ENCODE measurements around the gene ANKRD44.

Gene ANKRD44

DNA sequence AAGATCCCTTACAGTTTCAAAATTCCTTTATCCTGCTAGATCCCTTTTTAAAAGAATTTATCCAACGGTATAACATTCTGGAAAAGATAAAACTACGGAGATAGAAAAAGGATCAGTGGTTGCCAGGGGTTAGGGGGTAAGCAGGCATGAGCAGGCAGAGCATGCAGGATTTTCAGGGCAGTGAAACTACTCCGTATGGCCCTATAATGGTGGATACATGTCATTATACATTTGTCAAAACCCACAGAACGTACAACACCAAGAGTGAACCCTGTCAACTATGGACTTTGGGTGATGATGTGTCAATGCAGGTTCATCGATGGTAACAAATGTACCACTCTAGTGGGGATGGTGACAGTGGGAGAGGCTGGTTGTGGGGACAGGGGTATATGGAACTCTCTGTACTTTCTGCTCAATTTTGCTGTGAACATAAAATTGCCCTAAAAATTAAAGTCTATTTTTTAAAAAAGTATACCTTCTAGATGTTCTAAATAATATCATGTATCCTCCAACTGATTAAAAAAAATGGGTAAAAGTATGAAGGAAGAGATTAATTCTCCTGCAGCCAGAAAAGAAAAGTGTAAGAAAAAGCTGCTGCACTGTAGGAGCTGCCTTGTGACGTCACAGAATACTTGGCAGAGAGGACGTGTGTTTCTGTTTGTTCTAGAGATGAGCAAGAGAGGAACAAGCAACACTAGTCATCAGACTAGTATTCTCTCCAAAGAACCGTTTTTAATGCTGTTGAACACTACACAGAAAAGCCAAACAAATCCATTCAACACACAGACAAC is 23.6 kb downstream of the ANKRD44 start:
- peak; percentile 87 for DNase-seq (ENCODE audit: low spot score)

DNA sequence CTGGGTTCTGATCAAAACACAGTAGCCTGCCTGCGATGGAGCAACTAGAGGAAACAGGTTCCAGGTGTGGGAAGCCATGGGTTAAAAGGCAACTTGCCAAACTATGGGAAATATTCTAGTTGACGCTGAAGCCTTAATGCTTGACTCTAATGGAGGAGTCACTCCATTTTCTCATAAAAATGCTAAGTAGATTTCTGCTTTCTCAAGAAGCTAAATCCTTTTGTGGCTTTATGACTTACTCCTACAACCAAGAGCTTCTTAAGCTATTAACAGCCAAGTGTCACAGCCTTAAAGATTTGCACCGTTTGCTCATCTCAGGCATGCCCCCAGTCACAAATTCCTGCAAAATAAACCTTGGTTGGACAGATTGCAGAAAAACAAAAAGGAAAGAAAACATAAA is 25.2 kb downstream of the ANKRD44 start:
- no peak for DNase-seq (ENCODE audit: low spot score)

DNA sequence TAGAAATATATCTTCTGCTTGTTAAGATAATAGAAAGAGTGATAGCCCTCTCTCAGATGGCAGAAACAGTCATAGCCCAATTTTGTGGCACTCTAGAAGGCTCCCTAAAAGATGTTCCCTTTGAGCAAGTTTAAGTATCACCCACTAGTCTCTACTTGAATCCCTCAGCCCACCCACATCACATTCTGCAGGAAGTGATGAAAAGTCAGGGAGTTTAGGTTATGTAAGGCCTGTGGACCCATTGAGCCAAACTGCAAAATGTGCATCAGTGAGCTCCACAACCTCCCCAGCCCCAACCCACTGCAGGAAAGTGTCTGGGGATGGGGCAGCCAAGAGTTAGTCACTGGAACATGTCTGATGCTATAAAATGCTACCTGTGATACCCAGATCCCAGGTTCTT is 25.6 kb downstream of the ANKRD44 start:
- DNase-seq (ENCODE audit: low spot score) = no peak

DNA sequence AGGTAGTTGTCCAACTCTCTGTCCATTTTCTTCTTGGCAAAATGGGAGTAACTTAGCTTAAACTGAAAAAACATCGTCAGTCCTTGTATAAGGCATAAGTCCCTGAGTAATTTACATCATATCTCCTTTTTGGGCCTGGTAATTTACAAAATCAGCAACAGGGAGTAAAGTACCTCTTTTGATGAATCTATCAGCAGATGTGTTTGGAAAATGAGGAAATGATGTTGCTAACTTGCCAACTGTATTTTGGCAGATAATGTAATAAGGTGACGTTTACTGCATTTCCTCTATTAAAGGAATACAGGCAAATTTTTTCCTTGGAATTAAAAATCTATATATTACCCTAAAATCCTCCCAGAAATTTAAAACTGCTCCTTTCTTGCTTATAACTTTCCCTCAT is 29.2 kb downstream of the ANKRD44 start:
- no peak for DNase-seq (ENCODE audit: low spot score)

DNA sequence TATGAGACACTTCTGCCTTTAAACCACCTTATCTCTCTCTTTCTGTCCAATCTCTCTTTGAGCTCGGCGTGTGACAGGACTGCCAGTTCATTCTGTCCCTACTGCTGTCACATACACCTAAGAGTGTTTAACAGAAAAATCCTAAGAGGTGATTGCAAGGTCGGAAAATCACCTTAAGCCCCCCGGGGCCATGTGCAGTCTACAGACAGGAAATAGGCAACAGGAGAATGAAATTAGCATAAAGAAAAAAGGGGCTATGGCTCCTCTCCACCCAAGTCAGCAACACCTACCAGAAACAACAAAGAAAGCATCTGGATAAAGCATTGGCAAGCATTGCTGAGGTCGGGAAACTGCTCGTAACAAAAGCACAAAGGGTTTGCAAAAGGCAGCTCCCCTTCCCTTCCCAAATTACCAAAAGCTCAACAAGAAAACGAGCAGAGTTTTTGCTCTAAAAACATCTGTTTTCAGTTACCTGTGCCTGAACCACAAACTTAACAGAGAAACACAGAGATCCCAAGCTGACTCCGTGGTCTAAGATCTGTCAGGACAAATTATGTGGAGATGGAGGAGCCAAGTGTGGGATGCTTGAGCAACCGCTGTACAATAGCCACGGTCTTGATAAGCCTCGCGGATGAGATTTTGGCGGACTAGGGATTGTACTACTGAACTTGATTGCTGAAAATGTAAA is 30.4 kb downstream of the ANKRD44 start:
- DNase-seq (ENCODE audit: low spot score) = no peak

DNA sequence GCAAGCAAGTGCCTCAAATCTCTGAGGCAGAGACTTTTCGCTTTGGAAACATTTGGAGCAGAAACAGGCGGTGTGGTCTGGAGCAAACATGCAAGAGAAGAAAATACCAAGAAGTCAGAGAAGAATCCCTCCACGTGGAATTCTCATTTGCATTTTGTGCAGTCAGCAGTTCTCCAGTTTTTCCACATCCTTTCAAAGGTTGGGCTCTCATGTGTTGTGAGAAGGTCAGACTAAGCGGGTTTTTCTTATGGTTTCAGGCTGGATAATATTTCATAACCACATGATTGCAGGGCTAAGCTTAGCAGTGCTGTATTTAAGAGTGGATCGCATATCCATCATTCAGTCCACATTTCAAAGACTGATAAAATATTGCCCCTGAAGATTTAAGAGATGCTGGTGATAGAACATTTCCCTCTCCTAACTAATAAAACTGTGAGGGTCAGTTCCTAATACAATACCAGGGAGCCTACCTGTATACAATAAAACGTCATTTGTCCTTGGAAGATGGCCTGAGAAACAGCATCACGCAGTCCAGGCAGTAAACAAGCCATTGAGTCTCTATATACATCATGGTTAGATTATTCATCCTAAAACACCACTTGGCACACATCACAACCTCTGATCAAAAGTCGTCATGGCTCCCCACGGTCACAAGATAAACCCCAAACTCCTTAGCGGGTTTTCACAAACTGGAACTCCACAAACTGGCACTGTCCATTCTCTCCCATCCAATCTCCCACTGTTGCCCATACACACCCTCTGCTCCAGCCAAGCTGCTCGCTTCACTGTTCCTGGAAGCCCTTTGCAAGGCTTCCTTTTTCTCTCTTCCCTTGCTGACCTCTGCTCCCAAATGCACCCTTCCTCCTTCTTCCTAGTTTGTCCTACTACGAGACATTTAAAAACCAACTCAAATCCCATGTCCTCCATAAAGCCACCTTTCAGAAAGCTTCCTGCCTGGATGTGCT is 31.5 kb downstream of the ANKRD44 start:
- no peak for DNase-seq (ENCODE audit: low spot score)

DNA sequence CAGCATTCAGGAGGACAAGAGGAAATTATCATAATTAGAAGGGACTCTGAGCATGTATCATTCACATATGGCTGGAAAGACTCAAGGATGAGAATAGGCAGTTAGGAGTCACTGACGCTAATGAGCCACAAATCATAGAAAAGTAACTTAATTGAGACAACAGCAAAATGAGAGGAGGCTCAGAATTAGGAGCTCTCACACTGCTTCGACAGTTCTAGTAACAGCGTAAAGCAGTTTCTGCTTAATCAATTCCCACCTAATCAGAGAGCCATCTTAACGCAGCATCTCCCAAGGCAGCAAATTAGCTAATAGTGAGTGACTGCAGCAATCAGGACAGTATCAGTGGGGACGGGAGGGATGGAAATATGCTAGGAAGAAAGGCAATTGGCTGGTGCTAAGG is 32.8 kb downstream of the ANKRD44 start:
- DNase-seq (ENCODE audit: low spot score) = no peak

DNA sequence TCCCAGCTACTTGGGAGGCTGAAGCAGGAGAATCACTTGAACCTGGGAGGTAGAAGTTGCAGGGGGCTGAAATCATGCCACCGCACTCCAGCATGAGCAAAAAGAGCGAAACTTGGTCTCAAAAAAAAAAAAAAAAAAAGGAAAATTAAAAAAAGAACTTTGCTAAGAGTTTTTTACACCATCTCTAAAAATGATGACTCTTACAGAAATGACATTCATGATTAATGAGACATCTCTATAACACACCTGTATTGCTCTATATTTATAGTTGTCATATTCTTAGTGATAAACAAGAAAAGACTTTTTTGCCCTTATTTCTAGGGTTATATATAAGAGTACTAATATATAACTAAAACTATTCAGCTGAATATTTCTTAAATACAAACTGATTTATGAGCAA is 34.4 kb downstream of the ANKRD44 start:
- no peak for DNase-seq (ENCODE audit: low spot score)

DNA sequence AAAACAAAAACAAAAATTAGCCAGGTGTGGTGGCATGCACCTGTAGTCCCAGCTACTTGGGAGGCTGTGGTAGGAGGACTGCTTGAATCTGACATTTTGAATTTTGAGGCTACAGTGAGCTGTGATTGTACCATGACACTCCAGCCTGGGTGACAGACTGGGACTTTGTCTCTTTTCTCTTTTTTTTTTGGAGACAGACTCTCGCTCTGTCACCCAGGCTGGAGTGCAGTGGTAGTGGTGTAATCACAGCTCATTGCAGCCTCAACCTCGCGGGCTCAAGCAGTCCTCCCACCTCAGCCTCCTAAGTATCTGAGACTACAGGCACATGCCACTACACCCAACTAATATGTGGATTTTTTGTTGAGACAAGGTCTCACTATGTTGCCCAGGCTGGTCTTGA is 35.6 kb downstream of the ANKRD44 start:
- DNase-seq (ENCODE audit: low spot score) = no peak

DNA sequence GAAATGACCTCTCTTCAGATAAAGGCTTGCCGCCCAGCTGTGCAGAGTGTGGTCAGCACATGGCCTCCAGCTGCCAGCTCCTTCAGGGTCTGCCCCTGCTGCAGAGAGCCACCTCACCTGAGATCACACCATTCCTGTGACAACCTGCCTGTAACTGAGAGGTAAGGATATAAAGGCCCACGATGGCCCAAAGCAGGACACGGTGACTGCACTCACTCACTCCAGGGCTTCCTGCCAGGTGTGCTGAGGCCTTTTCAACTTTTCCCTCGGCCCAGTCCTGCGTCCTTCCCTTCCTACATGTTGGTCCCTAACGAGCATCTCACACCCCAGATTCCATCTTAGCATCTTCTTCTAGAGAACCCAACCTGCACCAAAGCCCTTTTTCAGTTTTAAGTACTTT is 36.2 kb downstream of the ANKRD44 start:
- DNase-seq (ENCODE audit: low spot score) = no peak

DNA sequence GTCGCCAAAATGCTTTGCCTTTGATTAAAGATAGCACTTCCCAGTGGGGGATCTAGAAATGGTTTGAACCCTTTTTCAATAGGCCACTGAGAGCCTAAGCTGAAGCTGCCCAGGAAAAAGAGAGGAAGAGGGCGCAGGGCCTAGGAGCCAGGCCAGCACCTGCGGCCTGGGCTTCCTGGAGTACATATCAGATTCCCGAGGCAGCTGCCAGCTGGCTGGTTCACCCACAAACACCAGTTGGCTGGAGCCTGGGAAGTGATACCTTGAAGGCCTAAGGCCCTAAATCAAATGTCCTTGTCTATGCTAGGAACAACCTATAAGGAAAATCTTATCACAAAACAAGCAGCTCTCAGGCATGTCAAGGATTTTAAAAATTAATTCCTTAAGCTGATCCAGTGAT is 37.1 kb downstream of the ANKRD44 start:
- no peak for DNase-seq (ENCODE audit: low spot score)

DNA sequence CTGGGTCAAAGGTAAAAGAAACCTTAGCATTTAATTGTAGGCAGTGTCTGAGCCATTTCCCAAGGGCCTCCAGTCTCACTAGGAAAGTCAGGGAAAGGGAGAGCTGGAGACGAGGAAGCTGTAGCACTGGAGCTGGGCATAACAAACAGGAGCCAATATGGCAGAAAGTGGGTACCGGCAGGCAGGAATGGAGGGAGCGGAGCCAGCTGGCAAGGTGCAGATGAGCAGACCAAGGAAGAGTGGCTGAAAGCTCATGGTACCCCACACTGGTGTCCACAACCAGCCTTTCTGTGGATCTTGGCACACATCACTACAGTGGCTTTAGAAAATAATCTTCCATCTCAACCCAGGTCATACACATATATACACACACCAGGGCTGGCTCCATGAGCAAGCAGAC is 40.0 kb downstream of the ANKRD44 start:
- DNase-seq (ENCODE audit: low spot score) = no peak

DNA sequence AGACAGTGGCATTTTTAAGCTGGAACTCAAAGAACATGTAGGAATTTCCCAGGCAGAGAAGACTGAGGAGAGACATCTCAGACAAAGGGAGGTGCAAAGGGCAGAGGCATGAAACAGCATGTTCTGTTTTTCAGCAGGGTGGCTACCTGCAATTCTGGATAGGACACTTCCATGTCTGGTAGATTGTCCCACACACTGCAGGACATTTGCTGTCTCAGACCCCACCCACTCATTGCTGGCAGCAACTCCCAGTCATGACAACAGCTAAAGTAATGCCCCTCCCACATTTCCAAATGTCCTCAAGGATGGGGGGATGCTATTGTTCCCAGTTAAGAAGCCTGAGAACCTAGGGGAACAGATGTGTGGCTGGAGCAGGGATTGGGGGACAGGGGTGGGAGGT is 40.8 kb downstream of the ANKRD44 start:
- DNase-seq (ENCODE audit: low spot score) = no peak

DNA sequence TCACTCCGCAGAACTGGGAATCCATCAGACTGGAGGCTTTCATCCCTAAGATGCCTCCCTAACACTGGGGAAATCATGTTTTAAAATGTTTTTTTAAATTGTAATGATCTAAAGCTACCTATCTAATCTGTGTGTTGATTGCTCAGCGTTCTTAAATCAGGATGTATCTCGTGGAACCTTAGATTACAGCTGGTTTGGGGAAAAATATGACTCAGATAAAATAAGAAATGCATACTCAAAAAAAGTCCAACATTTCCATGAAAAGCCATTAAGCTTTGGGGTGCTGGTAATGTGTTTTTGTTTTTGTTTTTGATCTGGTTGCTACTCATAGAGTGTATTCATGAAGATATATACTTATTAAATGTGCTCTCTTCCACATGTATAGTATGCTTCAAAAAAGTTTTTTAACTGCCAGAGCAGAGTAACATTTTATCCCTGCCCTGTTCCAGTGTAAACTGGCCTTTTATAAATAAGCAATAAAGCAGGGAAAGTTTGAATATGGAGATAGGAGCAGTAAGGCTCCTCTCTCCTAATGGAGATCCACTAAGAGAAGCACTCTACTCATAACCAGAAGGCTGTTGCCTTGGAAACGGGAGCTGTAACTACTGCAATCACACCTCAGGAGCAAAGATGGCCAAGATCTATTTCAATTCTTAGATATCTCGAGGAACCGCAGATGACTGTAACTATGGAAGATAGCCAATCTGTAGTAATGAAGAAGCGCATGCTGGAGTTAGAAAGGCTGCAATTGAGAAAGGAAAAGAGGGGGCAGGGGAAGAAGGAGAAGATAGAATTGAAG is 41.6 kb downstream of the ANKRD44 start:
- peak; percentile 33 for DNase-seq (ENCODE audit: low spot score)

DNA sequence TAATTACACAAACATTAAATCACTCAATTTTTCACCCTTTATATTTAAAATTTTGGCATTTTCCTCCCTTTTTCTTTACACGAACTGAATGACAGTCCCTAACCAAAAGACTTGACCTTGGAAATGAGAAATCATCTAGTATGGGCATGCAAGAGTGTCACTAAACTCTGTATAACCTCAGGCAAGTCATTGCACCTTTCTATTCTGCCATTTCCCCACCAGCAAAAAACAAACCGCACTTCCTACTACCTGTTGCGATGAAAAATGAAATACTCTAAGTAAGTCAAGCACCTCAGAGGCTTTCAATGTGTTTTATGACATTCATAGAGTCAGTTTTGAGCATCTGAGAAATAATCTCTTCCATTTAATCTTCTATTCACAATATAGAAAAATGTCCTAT is 44.1 kb downstream of the ANKRD44 start:
- no peak for DNase-seq (ENCODE audit: low spot score)

DNA sequence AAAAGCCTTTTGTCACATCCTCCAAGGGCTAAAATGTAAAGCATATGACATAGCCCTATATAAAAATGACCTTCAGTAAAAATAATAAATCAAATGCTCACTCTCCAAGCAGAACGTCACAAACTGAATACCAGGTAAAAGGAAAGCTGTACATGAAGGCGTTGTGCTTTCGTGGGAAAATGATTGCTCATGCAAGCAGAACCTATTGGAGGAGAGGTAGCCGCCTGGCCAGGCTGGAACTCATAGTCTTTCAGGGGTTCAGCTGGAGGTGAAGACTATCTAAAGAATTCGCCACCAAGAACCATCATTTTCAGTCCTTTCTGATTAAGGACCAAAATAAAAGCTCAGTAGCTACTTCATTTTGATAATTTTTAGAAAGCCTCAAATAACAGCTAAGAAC is 44.7 kb downstream of the ANKRD44 start:
- no peak for DNase-seq (ENCODE audit: low spot score)

DNA sequence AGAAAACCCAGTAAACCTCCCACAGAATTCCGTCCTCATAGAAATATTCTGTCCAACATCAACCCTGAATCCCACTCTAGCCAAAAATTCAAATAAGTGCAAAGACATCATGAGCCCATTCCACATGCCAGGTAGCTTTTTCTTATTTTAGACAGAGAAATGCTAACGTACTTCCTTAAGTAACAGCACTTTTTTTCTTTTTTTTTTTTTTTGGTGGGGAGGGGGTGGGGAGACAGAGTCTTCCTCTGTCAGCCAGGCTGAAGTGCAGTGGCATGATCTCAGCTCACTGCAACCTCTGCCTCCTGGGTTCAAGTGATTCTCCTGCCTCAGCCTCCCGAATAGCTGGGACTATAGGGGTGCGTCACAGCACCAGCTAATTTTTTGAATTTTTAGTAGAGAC is 45.5 kb downstream of the ANKRD44 start:
- no peak for DNase-seq (ENCODE audit: low spot score)

DNA sequence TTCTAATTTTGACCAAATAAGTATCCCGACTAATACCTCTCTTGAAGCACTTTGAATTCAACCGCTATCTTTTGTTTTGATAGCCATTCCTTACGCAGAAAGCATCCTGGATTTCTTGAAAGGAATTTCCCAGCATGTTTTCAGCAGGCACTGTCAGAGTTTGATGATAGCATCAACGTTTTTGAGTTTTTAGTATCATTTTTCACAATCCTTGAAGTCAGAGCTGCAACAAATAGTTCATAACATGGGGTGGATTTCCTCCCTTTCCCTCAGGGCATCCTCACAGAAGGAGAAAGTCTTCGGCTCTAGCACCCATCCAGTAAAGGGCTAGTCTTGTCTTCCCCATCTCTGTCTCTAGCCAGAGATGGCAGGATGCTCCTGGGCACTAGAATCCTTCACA is 46.2 kb downstream of the ANKRD44 start:
- no peak for DNase-seq (ENCODE audit: low spot score)

DNA sequence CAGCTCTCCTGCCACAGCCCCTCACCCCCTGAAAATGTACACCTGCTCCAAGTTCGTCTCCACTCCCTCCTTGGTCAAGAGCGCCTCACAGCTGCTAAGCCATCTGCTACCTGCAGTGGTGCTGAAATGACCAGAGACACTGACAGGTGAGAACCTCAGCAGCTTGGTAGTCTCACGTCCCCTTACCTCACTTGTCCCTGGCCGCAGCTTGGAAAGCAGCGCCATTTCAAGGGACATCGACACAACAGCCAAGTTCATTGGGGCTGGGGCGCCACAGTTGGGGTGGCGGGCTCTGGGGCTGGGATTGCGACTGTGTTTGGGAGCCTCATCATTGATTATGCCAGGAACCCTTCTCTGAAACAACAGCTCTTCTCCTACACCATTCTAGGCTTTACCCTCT is 47.5 kb downstream of the ANKRD44 start:
- no peak for DNase-seq (ENCODE audit: low spot score)

DNA sequence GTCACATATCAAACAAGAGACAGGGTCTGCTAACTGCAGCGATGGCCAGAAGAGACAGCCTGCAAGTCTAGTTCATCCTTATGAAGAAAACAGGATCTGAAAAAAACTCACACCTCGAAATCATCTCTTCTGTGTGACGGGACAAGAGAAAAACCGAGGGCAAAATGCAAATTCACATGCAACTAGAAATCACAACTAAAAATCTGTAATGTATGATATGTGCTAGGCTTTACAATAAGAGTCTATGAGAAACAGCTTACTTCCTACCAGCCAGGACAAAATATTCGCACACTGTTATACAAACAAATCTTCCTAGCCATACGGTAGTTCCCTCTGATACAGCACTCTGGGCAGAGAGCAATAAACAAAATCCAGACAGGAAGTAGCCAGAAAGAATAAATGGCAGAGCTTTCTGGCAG is 48.8 kb downstream of the ANKRD44 start:
- DNase-seq (ENCODE audit: low spot score) = no peak

DNA sequence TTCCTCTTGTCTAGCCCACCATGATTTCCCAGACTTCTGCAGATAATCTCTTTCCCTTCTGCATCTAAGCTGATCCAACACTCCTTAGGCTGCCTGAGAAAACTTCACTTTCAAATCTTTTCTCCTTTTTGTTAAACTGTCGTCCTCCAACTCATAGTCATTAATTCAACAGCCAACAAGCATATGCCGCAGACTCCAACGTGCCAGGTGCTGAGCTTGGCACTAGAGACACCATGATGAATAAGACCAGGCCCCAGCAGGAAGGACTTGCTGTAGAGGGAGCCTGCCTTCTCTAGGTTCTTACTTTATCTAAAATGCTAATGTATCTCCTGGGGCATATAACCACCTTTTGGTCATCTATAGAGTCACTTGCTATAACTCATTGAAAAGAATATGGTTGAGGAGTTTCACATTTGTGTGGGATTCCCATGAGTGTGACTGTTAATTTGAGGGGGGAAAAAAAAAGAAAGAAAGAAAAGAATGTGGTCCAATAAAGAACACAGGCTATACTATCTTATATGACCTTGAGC is 51.0 kb downstream of the ANKRD44 start:
- DNase-seq (ENCODE audit: low spot score) = no peak

DNA sequence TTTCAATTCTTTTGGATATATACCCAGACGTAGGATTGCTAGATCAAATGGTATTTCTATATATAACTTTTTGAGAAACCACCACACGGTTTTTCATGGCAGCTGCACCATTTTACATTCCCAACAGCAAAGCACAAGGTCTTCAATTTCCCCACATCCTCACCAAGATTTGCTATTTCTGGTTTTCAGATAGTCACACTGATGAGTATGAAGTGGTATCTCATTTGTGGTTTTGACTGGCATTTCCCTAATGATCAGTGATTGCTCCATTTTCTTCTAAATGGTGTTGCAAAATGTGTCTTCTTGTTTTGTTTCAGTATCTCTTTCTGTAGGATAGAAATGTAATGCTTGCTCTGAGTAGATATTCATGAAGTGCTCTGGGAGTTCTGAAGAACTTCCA is 52.0 kb downstream of the ANKRD44 start:
- DNase-seq (ENCODE audit: low spot score) = no peak

Measured in Ammon's horn (tissue), 1 donor.